Right renal cortex interstitium (tissue), 3 donors: ENCODE data around the gene CDC45. TPM values are rescaled to one million over a fixed set of nuclear protein-coding genes. Genes with fewer than 3 reads are reported as not detected.

Experiments used
- polyA plus RNA-seq, 3 donors: library from polyadenylated mRNA; unstranded; fragments of 120-200 nt; gene quantifications; one replicate each; pipeline ENCODE4 v1.2.1, GENCODE V29; 2013; ENCODE audit not compliant: insufficient read length in 3 of 3

Gene CDC45
- polyA plus RNA-seq, 3 donors, result 17.0 to 18.7 (median 18.1) TPM

Other genes with a start within 250 kb of the CDC45 start
- 1 to 10 TPM; 3.9 to 5.4 (median 4.5) TPM for gene CLTCL1, start 188.2 kb upstream of the CDC45 start, polyA plus RNA-seq
- 10 to 100 TPM; 32.3 to 35.5 (median 34.9) TPM for gene HIRA, start 48.2 kb upstream of the CDC45 start, polyA plus RNA-seq
- 10 to 100 TPM; 48.1 to 51.3 (median 49.1) TPM for gene MRPL40, start 47.4 kb upstream of the CDC45 start, polyA plus RNA-seq
- 10 to 100 TPM; 39.7 to 45.6 (median 44.3) TPM for gene C22orf39, start 32.2 kb upstream of the CDC45 start, polyA plus RNA-seq
- gene UFD1, start 727 bp upstream of the CDC45 start, polyA plus RNA-seq, result 10 to 100 TPM; 67.7 to 77.5 (median 70.7) TPM
- 10 to 100 TPM; 16.6 to 24.5 (median 22.2) TPM for gene CLDN5, start 44.5 kb downstream of the CDC45 start, polyA plus RNA-seq
- 10 to 100 TPM; 28.1 to 37.6 (median 32.6) TPM for gene SEPTIN5, start 234.6 kb downstream of the CDC45 start, polyA plus RNA-seq
- gene GP1BB, start 243.6 kb downstream of the CDC45 start, polyA plus RNA-seq, result 1 to 10 TPM; 2.2 to 3.4 (median 2.9) TPM